T-helper 1 cell treated with Interleukin-12 subunit alpha and Interleukin-12 subunit beta and Interleukin-4 antibody, amounts not matched to agents 30 ng/mL and 1 ng/mL, for 36 hours (primary cell): ENCODE data around the gene FSTL5. TPM values are rescaled to one million over a fixed set of nuclear protein-coding genes. Genes with fewer than 3 reads are reported as not detected.

Experiments
- intact Hi-C: fragments of 100-400 bp; cut with micrococcal nuclease; formaldehyde crosslinking; loops from one replicate; pipeline ENCODE4 v1.15.1; 2024
- total RNA-seq: library from RNA; stranded (reverse); gene quantifications from 2 replicates; pipeline ENCODE4 v1.2.3, GENCODE V29; 2022

Gene FSTL5
- total RNA-seq, 1 donor from 2014 or later, result not detected

DNA sequence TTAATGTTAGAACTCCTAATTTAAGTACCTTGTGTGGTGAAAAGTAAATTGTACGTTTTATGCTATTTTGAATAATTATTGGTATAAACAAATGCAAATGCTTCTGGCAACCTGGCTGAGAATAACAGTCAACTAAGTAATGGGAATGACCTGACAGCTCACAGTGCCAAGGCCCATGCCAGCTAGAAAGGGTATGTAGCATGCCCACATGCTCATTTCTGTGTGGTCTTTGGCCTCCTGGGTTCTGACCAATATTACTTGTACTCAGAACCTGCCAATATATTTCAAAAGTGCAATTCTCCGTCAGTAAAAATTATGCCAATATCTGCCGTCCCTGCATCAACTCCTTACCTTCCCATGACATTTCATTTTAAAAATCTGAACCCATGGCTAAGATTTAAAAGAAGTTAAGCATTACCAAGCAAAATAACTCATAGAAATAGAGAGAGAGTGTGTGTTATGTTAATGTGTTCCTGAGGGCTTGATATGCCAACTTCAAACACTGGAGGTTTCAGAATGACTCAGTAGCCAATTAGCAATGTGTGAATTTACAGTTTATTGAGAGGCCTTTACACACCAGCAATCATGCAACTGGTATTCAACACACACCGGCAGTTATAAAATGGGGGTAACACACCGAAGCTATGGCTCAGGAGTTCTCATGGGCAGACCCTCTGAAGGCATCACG is 820.8 kb downstream of the FSTL5 start:
- intact Hi-C loops, result no loop called here

DNA sequence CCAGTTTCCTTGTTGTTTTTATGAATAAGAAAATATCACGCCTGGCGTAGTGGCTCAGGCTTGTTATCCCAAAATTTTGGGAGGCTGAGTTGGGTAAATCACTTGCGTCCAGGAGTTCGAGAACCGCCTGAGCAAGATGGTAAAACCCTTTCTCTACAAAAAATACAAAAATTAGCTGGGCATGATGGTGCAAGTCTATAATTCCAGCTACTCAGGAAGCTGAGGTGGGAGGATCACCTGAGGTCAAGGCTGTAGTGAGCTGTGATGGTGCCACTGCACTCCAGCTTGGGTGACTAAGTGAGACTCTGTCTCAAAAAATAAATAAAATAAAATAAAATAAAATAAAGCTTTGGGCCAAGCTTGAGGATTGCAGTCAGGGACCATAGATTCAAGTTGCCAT is 827.2 kb downstream of the FSTL5 start:
- intact Hi-C loops, result no loop called here

DNA sequence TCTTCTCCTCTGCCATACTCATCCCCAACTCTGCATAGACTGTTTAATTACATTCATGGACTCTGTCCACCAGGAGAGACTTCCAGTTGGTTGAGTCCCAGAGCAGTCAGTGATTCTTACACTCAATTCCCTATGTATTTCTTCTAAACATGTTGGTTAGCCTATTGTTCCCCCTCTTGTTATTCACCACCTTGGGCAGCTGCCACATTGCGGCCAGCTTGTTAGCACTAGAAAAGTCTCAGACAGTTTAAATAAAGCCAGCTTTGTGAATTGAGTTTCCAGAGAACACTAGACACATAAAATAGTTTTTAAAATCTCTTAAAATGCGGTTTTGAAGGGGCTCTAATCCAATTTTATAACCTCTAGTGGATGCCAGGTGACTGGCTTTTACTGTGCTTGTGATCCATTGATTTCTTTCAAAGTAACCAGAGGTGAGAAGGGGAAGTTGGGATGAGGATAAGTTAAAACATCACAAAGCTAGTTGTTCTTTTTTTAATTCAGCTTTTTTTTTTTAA is 827.7 kb downstream of the FSTL5 start:
- intact Hi-C loops, result no loop called here
